Stimulated activated CD8-positive, alpha-beta memory T cell treated with anti-CD3 and anti-CD28 coated beads, Interleukin-15, amount 100 ng/mL, for 4 hours (primary cell): Measurements from ENCODE around the gene CCDC12.

ENCODE experiments used
- DNase-seq, 2 donors: peaks; one replicate each; pipeline ENCODE4 v3.0.0-alpha.2; 2020; ENCODE audit warnings: low read depth in 2 of 2

CCDC12 gene

GRCh38 chr3:47007482-47008233 lies 31.1 kb upstream of the CCDC12 start:
- no peak for DNase-seq

- DNase-seq = no peak
Measured at GRCh38 chr3:47007001-47007400, 30.5 kb upstream of the CCDC12 start.

GRCh38 chr3:47006145-47006651 lies 29.7 kb upstream of the CCDC12 start:
- no peak for DNase-seq

GRCh38 chr3:47005212-47006144 lies 28.9 kb upstream of the CCDC12 start:
- DNase-seq = no peak

GRCh38 chr3:47004369-47005211 lies 28.0 kb upstream of the CCDC12 start:
- DNase-seq = no peak

- no peak for DNase-seq
Measured at GRCh38 chr3:47003461-47004368, 27.2 kb upstream of the CCDC12 start.

GRCh38 chr3:47003056-47003410 lies 26.5 kb upstream of the CCDC12 start:
- DNase-seq = no peak

- DNase-seq = no peak
Measured at GRCh38 chr3:47002171-47003055, 25.9 kb upstream of the CCDC12 start.

GRCh38 chr3:47001731-47002170 lies 25.2 kb upstream of the CCDC12 start:
- DNase-seq = no peak

- no peak for DNase-seq
Measured at GRCh38 chr3:47000922-47001730, 24.6 kb upstream of the CCDC12 start.

GRCh38 chr3:47000198-47000815 lies 23.8 kb upstream of the CCDC12 start:
- DNase-seq = no peak

GRCh38 chr3:46999516-47000197 lies 23.1 kb upstream of the CCDC12 start:
- DNase-seq = no peak

GRCh38 chr3:46998852-46999515 lies 22.4 kb upstream of the CCDC12 start:
- DNase-seq = no peak

GRCh38 chr3:46998121-46998851 lies 21.7 kb upstream of the CCDC12 start:
- peak; percentile 44 to 51 for DNase-seq

- DNase-seq = no peak
Measured at GRCh38 chr3:46997453-46998091, 21.0 kb upstream of the CCDC12 start.
